DND-41 (cell line): ENCODE data around the gene HECW1.

Source experiments
- EZH2 ChIP-seq: IDR thresholded peaks from 3 replicates; pipeline ENCODE4 v1.6.1; 2012; ENCODE audit warnings: borderline replicate concordance, low read depth, mild to moderate bottlenecking, moderate library complexity, low read length, inconsistent platforms; ENCODE audit not compliant: severe bottlenecking
- TF ChIP-seq, protein P1 (sequence below): IDR thresholded peaks from 2 replicates; pipeline ENCODE4 v1.5.1; 2012; ENCODE audit warnings: borderline replicate concordance, low read length, moderate library complexity, mild to moderate bottlenecking; ENCODE audit not compliant: poor library complexity, severe bottlenecking; ENCODE audit errors: extremely low read depth

DNA sequence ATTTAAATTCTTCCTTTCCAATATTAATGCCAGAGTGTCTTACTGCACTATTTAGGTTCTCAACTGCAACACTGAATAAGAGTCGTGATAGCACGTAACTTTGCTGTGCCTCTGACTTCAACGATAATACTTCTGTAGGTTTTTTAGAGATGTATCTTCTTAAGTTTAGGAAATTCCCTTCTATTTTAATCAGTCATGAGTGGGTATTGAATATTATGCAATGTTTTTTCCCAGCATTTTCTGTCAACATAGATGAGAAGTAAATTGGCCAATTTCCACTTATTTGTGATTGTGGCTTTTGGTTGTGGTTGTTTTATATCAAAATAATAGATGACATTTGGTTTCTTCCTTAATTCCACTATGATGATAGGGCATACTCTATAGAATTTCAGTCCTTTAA, 463.8 kb downstream of the HECW1 start:
- TF ChIP-seq, protein P1, sequence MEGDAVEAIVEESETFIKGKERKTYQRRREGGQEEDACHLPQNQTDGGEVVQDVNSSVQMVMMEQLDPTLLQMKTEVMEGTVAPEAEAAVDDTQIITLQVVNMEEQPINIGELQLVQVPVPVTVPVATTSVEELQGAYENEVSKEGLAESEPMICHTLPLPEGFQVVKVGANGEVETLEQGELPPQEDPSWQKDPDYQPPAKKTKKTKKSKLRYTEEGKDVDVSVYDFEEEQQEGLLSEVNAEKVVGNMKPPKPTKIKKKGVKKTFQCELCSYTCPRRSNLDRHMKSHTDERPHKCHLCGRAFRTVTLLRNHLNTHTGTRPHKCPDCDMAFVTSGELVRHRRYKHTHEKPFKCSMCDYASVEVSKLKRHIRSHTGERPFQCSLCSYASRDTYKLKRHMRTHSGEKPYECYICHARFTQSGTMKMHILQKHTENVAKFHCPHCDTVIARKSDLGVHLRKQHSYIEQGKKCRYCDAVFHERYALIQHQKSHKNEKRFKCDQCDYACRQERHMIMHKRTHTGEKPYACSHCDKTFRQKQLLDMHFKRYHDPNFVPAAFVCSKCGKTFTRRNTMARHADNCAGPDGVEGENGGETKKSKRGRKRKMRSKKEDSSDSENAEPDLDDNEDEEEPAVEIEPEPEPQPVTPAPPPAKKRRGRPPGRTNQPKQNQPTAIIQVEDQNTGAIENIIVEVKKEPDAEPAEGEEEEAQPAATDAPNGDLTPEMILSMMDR: no peak
- TF ChIP-seq EZH2: no peak
